ENCODE results near the gene PIP5K1A. TPM values are rescaled to one million over a fixed set of nuclear protein-coding genes. Genes with fewer than 3 reads are reported as not detected.

PIP5K1A gene
- total and polyA plus RNA-seq, 9 of the 15 experiments (the other 6 are each of a cell fraction or from before 2014, with no cell fraction given) = 1.9 to 42.4 (median 18.8) TPM

DNA sequence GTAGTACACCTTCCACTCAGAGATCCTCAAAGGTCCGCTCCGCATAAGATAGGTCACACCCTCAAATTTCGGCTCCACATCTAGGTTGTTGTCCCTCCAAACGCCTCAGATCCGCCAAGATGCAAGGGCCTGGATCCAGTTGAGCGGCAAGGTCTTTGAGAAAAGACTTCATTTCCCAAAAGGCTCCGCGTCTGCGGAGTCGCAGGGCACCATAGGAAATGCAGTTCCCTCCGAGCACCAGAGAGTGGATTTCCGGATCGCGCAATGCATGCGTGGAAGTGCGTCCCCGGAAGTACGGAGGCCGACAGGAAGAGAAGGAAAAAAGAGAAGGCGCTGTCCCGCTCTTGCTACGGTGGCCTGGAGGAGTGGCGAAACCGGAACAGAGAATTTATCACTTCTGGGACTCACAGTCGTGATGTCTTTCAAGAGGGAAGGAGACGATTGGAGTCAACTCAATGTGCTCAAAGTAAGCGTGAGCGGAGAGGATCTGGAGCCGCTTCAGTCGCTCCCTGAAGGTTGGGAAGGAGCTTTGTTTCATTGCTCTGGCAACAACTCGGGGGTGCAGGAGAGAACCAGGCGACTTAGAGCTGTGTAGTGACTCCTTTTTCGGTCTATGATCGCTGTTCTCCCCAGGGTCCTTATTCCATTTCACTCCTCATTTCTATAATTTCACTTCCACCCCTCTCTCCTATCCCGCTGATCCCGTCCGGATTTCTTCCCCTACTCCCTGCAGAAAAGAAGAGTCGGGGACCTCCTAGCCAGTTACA, 32.4 kb upstream of the PIP5K1A start, which contains the start of the genes LYSMD1 and SCNM1 (continued):
- TF ChIP-seq CCAR2 (IDR thresholded peaks at IDR 0.05; ENCODE audit: low read depth, low read length) = no peak
- no peak for TF ChIP-seq ZNF695 (CRISPR knock-in tag; IDR thresholded peaks at IDR 0.05)
- no peak for TF ChIP-seq SMARCA4 (IDR thresholded peaks at IDR 0.05)
- TF ChIP-seq MECOM (CRISPR knock-in tag; IDR thresholded peaks at IDR 0.05) = no peak
- TF ChIP-seq SMAD2 (IDR thresholded peaks at IDR 0.05; ENCODE audit: low read depth, low read length) = no peak
- no peak for TF ChIP-seq NFYB (IDR thresholded peaks at IDR 0.05; ENCODE audit: extremely low read depth, insufficient read length)
- peak; percentile 60 to 95; a peak in 3 of 4 replicates for TF ChIP-seq ARNT (IDR thresholded peaks at IDR 0.05)
- peak; percentile 99 for TF ChIP-seq SIX5 (IDR thresholded peaks at IDR 0.05; ENCODE audit: borderline replicate concordance in 1 of 2, insufficient read depth in 1 of 2, low read depth in 1 of 2, low read length in 2 of 2)
- TF ChIP-seq, protein P1, sequence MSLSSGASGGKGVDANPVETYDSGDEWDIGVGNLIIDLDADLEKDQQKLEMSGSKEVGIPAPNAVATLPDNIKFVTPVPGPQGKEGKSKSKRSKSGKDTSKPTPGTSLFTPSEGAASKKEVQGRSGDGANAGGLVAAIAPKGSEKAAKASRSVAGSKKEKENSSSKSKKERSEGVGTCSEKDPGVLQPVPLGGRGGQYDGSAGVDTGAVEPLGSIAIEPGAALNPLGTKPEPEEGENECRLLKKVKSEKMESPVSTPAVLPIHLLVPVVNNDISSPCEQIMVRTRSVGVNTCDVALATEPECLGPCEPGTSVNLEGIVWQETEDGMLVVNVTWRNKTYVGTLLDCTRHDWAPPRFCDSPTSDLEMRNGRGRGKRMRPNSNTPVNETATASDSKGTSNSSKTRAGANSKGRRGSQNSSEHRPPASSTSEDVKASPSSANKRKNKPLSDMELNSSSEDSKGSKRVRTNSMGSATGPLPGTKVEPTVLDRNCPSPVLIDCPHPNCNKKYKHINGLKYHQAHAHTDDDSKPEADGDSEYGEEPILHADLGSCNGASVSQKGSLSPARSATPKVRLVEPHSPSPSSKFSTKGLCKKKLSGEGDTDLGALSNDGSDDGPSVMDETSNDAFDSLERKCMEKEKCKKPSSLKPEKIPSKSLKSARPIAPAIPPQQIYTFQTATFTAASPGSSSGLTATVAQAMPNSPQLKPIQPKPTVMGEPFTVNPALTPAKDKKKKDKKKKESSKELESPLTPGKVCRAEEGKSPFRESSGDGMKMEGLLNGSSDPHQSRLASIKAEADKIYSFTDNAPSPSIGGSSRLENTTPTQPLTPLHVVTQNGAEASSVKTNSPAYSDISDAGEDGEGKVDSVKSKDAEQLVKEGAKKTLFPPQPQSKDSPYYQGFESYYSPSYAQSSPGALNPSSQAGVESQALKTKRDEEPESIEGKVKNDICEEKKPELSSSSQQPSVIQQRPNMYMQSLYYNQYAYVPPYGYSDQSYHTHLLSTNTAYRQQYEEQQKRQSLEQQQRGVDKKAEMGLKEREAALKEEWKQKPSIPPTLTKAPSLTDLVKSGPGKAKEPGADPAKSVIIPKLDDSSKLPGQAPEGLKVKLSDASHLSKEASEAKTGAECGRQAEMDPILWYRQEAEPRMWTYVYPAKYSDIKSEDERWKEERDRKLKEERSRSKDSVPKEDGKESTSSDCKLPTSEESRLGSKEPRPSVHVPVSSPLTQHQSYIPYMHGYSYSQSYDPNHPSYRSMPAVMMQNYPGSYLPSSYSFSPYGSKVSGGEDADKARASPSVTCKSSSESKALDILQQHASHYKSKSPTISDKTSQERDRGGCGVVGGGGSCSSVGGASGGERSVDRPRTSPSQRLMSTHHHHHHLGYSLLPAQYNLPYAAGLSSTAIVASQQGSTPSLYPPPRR (CRISPR knock-in tag; IDR thresholded peaks at IDR 0.05; ENCODE audit: borderline replicate concordance) = no peak
- no peak for TF ChIP-seq SETDB1 (IDR thresholded peaks at IDR 0.05; ENCODE audit: low read length)
- TF ChIP-seq, protein P2, sequence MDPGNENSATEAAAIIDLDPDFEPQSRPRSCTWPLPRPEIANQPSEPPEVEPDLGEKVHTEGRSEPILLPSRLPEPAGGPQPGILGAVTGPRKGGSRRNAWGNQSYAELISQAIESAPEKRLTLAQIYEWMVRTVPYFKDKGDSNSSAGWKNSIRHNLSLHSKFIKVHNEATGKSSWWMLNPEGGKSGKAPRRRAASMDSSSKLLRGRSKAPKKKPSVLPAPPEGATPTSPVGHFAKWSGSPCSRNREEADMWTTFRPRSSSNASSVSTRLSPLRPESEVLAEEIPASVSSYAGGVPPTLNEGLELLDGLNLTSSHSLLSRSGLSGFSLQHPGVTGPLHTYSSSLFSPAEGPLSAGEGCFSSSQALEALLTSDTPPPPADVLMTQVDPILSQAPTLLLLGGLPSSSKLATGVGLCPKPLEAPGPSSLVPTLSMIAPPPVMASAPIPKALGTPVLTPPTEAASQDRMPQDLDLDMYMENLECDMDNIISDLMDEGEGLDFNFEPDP (CRISPR knock-in tag; IDR thresholded peaks at IDR 0.05) = no peak
- peak in 1 of 2 experiments; percentile 28; a peak in 2 of 4 replicates for TF ChIP-seq RCOR1 (IDR thresholded peaks at IDR 0.05; ENCODE audit: borderline replicate concordance in 1 of 2, low read depth in 2 of 2, low read length in 2 of 2)
- TF ChIP-seq RFX7 (CRISPR knock-in tag; IDR thresholded peaks at IDR 0.05) = no peak
- TF ChIP-seq, protein P3, sequence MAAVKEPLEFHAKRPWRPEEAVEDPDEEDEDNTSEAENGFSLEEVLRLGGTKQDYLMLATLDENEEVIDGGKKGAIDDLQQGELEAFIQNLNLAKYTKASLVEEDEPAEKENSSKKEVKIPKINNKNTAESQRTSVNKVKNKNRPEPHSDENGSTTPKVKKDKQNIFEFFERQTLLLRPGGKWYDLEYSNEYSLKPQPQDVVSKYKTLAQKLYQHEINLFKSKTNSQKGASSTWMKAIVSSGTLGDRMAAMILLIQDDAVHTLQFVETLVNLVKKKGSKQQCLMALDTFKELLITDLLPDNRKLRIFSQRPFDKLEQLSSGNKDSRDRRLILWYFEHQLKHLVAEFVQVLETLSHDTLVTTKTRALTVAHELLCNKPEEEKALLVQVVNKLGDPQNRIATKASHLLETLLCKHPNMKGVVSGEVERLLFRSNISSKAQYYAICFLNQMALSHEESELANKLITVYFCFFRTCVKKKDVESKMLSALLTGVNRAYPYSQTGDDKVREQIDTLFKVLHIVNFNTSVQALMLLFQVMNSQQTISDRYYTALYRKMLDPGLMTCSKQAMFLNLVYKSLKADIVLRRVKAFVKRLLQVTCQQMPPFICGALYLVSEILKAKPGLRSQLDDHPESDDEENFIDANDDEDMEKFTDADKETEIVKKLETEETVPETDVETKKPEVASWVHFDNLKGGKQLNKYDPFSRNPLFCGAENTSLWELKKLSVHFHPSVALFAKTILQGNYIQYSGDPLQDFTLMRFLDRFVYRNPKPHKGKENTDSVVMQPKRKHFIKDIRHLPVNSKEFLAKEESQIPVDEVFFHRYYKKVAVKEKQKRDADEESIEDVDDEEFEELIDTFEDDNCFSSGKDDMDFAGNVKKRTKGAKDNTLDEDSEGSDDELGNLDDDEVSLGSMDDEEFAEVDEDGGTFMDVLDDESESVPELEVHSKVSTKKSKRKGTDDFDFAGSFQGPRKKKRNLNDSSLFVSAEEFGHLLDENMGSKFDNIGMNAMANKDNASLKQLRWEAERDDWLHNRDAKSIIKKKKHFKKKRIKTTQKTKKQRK (IDR thresholded peaks at IDR 0.05; ENCODE audit: borderline replicate concordance, low read depth, low read length) = no peak; the same call in 1 of the 2 replicates
- TF ChIP-seq, protein P4, sequence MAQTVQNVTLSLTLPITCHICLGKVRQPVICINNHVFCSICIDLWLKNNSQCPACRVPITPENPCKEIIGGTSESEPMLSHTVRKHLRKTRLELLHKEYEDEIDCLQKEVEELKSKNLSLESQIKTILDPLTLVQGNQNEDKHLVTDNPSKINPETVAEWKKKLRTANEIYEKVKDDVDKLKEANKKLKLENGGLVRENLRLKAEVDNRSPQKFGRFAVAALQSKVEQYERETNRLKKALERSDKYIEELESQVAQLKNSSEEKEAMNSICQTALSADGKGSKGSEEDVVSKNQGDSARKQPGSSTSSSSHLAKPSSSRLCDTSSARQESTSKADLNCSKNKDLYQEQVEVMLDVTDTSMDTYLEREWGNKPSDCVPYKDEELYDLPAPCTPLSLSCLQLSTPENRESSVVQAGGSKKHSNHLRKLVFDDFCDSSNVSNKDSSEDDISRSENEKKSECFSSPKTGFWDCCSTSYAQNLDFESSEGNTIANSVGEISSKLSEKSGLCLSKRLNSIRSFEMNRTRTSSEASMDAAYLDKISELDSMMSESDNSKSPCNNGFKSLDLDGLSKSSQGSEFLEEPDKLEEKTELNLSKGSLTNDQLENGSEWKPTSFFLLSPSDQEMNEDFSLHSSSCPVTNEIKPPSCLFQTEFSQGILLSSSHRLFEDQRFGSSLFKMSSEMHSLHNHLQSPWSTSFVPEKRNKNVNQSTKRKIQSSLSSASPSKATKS (CRISPR knock-in tag; IDR thresholded peaks at IDR 0.05) = no peak

Data from K562 (cell line).